Ishikawa (cell line): ENCODE results near the gene TPST2.

Experiments used
- CEBPB ChIP-seq: IDR thresholded peaks from 2 replicates; pipeline ENCODE4 v1.6.1; 2012
- CREB1 ChIP-seq: IDR thresholded peaks from 2 replicates; pipeline ENCODE4 v1.6.1; 2012; ENCODE audit warnings: low read depth
- EGR1 ChIP-seq: IDR thresholded peaks from 2 replicates; pipeline ENCODE4 v1.6.1; 2012
- EP300 ChIP-seq: IDR thresholded peaks from 2 replicates; pipeline ENCODE4 v1.6.1; 2012; ENCODE audit warnings: borderline replicate concordance
- FOXM1 ChIP-seq: IDR thresholded peaks from 2 replicates; pipeline ENCODE4 v1.6.1; 2012; ENCODE audit warnings: low read depth, borderline replicate concordance
- NFIC ChIP-seq: IDR thresholded peaks from 2 replicates; pipeline ENCODE4 v1.6.1; 2012
- RAD21 ChIP-seq: IDR thresholded peaks from 2 replicates; pipeline ENCODE4 v1.6.1; 2012; ENCODE audit warnings: low read depth
- TAF1 ChIP-seq: IDR thresholded peaks from 2 replicates; pipeline ENCODE4 v1.6.1; 2012; ENCODE audit warnings: low read depth, mild to moderate bottlenecking
- TCF12 ChIP-seq: IDR thresholded peaks from 2 replicates; pipeline ENCODE4 v1.6.1; 2012; ENCODE audit warnings: low read depth
- TEAD4 ChIP-seq: IDR thresholded peaks from 2 replicates; pipeline ENCODE4 v1.6.1; 2012
- YY1 ChIP-seq: IDR thresholded peaks from 2 replicates; pipeline ENCODE4 v1.6.1; 2012; ENCODE audit warnings: low read depth
- ZBTB7A ChIP-seq: IDR thresholded peaks from 2 replicates; pipeline ENCODE4 v1.6.1; 2012; ENCODE audit warnings: low read depth
- TF ChIP-seq, protein P1 (sequence below): IDR thresholded peaks from 2 replicates; pipeline ENCODE4 v1.6.1; 2012
- TF ChIP-seq, protein P2 (sequence below): IDR thresholded peaks from 2 replicates; pipeline ENCODE4 v1.6.1; 2012; ENCODE audit warnings: low read depth, mild to moderate bottlenecking
- TF ChIP-seq, protein P3 (sequence below): IDR thresholded peaks from 2 replicates; pipeline ENCODE4 v1.6.1; 2012

TPST2 gene

DNA sequence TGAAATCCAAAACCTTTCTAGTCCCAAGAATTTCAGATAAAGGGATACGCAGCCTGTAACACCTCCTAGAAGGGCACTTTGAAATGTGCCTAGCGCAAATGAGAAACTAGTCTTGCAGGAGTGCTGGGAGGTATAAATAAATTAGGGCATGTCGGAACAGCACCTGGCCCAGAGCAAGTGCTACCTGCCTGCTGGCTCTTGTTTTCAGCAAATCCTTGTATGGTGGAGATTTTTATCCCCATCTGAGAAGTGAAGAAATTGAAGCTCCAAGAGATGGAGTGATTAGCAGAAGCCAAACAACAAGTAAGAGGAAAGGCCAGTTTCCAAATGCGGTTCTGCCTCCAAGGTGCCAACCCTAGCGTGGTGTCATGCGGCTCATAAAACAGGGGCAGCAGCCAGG is 40.9 kb downstream of the TPST2 start:
- TF ChIP-seq, protein P1, sequence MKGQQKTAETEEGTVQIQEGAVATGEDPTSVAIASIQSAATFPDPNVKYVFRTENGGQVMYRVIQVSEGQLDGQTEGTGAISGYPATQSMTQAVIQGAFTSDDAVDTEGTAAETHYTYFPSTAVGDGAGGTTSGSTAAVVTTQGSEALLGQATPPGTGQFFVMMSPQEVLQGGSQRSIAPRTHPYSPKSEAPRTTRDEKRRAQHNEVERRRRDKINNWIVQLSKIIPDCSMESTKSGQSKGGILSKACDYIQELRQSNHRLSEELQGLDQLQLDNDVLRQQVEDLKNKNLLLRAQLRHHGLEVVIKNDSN: no peak
- no peak for TF ChIP-seq EGR1

DNA sequence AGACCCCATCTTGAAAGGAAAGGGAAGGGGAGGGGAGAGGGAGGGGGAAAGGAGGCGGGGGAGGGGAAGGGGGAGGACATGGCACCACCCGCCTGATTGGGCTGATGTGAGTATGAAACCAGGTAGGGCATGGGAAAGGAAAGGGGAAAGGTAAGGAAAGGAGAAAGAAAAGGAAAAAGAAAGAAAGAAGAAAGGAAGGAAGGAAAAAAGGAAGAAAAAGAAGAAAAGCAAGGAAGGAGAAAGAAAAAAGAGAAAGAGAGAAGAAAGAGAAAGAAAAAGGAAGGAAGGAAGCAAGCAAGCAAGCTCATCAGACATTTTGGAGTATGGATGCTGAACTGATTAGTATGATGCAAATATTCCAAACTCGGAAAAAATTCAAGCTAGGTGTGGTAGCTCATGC is 41.6 kb downstream of the TPST2 start:
- TF ChIP-seq NFIC (no peak), TEAD4 (no peak)

DNA sequence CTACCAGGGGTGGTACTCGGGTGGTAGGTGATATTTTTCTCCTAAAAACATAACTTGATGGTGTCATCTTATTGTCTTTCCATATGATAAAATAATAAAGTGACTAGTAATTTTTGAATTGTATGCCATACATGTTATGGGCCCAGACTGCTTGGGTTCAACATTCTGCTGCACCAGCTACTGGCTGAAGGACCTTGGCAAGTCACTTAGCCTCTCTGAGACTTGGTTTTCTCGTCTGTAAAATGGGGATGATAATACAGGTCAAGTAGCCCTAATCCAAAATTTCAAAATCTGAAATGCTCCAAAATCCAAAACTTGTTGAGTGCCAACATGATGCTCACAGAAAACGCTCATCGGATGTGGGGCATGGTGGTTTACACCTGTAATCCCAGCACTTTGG is 42.1 kb downstream of the TPST2 start:
- TF ChIP-seq CEBPB (no peak), ZBTB7A (no peak), EGR1 (no peak), YY1 (no peak), TCF12 (no peak)
- TF ChIP-seq, protein P2, sequence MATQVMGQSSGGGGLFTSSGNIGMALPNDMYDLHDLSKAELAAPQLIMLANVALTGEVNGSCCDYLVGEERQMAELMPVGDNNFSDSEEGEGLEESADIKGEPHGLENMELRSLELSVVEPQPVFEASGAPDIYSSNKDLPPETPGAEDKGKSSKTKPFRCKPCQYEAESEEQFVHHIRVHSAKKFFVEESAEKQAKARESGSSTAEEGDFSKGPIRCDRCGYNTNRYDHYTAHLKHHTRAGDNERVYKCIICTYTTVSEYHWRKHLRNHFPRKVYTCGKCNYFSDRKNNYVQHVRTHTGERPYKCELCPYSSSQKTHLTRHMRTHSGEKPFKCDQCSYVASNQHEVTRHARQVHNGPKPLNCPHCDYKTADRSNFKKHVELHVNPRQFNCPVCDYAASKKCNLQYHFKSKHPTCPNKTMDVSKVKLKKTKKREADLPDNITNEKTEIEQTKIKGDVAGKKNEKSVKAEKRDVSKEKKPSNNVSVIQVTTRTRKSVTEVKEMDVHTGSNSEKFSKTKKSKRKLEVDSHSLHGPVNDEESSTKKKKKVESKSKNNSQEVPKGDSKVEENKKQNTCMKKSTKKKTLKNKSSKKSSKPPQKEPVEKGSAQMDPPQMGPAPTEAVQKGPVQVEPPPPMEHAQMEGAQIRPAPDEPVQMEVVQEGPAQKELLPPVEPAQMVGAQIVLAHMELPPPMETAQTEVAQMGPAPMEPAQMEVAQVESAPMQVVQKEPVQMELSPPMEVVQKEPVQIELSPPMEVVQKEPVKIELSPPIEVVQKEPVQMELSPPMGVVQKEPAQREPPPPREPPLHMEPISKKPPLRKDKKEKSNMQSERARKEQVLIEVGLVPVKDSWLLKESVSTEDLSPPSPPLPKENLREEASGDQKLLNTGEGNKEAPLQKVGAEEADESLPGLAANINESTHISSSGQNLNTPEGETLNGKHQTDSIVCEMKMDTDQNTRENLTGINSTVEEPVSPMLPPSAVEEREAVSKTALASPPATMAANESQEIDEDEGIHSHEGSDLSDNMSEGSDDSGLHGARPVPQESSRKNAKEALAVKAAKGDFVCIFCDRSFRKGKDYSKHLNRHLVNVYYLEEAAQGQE: no peak
- TF ChIP-seq, protein P1: no peak

DNA sequence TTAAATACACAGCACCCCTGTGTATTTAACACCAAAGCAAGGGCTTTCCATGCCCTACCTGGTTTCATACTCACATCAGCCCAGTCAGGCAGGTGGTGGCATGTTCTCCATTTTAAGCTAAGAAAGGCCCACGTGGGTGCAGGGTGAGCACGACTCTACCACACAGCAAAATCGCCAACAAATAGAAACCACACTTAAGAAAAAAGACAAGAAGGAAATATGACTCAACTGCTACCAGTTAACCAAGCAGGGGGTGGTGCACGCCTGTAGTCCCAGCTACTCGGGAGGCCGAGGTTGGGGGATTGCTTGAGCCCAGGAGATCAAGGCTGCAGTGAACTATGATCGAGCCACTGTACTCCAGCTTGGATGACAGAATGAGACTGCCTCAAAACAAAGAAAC is 42.5 kb downstream of the TPST2 start:
- no peak for TF ChIP-seq EP300

DNA sequence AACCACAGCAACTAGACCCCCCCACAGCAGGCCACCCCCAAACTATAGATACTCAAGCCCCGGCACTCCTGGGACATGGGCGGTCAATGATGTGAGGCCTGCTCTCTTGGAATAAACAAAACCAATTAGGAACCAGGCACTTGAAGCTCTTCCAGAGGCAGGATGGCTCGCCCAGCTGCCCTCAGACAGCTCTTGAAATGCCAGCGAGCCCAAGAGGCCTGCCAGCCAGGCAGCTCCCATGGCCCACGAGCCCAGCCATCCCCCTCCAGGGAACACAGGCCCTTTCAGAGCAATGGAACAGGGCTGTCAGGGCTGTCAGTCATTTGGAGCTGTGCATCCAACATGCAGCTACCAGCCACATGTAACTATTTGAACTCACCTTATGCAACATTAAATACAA is 43.6 kb downstream of the TPST2 start:
- TF ChIP-seq TCF12: no peak
- no peak for TF ChIP-seq CREB1
- TF ChIP-seq, protein P3, sequence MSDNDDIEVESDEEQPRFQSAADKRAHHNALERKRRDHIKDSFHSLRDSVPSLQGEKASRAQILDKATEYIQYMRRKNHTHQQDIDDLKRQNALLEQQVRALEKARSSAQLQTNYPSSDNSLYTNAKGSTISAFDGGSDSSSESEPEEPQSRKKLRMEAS: no peak
- no peak for TF ChIP-seq FOXM1

DNA sequence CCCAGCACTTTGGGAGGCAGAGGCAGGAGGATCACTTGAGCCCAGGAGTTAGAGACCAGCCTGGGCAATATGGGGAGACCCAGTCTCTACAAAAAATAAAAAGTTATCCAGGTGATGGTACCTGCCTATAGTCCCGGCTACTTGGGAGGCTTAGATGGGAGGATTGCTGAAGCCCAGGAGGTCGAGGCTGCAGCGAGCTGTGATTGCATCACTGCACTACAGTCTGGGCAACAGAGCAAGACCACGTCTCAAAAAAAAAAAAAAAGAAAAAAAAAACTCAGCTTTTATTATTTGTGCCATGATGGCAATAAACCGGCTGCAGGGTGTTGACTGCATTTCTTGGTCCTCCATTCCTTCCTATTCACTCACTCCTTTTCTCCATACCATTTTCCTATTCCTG is 44.1 kb downstream of the TPST2 start:
- TF ChIP-seq TCF12 (no peak), EP300 (no peak), NFIC (no peak), ZBTB7A (no peak), FOXM1 (no peak), EGR1 (no peak), YY1 (no peak), TAF1 (no peak), CEBPB (no peak), CREB1 (no peak)
- TF ChIP-seq, protein P2: no peak
- TF ChIP-seq, protein P1: no peak

DNA sequence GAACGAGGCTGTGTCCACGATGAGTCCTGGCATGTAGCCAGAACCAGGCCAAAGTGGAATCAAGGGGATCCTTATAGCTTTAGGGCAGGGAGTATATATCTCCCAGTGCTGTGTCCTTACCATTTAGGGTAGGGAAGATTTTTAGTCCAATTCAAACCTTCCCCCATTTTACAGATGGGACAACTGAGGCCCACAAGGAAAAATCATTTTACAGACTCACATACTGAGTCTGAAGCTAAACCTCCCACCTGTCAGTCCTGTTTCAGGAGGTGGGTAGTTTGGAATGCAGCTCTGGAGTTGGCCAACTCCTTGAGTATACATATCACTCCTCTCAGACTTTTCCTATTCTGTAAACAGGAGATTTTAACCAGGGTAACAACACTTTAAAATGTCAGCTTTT is 44.5 kb downstream of the TPST2 start:
- TF ChIP-seq CEBPB (no peak), EP300 (no peak), CREB1 (no peak), RAD21 (no peak), FOXM1 (no peak), TAF1 (no peak), ZBTB7A (no peak)
- TF ChIP-seq, protein P2: no peak
- TF ChIP-seq, protein P1: no peak
- TF ChIP-seq, protein P3: no peak
